ENCODE results near the gene TNFRSF21. TPM values are rescaled to one million over a fixed set of nuclear protein-coding genes. Genes with fewer than 3 reads are reported as not detected.

The TNFRSF21 gene
- total and polyA plus RNA-seq, 8 donors, result 14.8 to 55.8 (median 18.1) TPM

DNA sequence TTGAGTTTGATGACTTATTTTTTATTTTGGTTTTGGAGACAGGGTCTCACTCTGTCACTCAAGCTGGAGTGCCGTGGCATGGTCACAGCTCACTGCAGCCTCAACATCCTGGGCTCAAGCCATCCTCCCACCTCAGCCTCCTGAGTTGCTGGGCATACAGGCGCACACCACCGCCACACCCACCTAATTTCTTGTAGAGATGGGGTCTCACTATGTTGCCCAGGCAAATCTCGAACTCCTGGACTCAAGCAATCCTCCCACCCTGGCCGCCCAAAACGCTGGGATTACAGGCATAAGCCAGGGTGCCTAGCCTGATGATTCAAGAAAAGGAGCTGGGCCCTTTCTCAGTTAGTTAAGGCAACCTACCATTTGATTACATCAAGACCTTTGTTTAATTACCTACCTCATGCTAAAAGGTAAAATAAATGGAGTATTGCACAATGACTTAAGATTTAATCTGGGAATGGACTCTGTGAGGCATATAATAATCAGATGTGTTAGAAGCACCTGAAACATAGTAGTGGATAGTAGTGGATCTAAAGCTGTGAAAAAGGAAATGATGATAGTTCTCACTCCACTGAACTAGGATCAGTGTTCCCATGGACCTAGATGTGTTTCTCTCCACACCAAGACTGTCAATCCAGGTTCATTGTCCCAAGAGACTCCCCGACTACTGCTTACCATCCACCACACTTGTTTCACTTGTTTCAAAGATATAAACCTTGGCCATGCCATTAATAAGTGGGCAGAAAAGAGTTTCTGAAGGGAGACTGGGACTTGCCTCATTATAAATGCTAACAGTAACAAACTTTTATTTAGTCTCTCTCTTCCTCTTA lies 2.1 kb downstream of the TNFRSF21 start:
- Histone ChIP-seq H3K4me1 (peaks cover 0 to 15% of the 10 kb centered on the region in 2 donors), H3K27me3 (peaks cover 0 to 34% of the 10 kb centered on the region in 2 donors), H3K9me3 (no peaks in the 10 kb centered on the region), H3K27ac (no peak overlapping the region), H3K36me3 (no peaks in the 10 kb centered on the region), H3K4me3 (peak overlapping the region; percentile 58 to 61)
- ATAC-seq (no peak), DNase-seq (no peak)
- intact Hi-C loops (cut with DNase I), result no loop called here
- TF ChIP-seq, protein P1, sequence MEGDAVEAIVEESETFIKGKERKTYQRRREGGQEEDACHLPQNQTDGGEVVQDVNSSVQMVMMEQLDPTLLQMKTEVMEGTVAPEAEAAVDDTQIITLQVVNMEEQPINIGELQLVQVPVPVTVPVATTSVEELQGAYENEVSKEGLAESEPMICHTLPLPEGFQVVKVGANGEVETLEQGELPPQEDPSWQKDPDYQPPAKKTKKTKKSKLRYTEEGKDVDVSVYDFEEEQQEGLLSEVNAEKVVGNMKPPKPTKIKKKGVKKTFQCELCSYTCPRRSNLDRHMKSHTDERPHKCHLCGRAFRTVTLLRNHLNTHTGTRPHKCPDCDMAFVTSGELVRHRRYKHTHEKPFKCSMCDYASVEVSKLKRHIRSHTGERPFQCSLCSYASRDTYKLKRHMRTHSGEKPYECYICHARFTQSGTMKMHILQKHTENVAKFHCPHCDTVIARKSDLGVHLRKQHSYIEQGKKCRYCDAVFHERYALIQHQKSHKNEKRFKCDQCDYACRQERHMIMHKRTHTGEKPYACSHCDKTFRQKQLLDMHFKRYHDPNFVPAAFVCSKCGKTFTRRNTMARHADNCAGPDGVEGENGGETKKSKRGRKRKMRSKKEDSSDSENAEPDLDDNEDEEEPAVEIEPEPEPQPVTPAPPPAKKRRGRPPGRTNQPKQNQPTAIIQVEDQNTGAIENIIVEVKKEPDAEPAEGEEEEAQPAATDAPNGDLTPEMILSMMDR (IDR thresholded peaks at IDR 0.05), result no peak

DNA sequence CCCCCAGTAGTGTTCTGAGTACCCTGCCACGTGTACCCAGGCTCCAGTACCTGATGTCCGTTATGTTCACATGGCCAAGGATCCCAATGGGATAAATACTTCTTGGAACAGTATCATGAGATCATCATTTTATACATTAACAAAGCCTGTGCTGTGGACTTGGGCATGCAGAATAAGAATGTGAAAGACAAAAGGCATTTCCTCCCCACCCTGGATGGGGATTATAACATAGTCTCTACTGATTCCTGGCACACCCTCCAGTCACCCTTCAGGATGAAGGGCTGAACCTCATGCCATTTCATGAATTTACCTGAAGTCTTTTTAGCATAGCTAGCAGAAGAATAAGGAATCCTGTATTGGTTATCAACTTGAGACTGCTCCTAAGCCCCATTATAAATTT lies 2.8 kb downstream of the TNFRSF21 start:
- Histone ChIP-seq H3K36me3 (no peaks in the 10 kb centered on the region), H3K9me3 (no peaks in the 10 kb centered on the region), H3K27ac (no peak overlapping the region), H3K4me1 (peaks cover 0 to 15% of the 10 kb centered on the region in 2 donors), H3K27me3 (peaks cover 0 to 33% of the 10 kb centered on the region in 2 donors), H3K4me3 (no peak overlapping the region)
- DNase-seq, result no peak
- ATAC-seq, result no peak
- intact Hi-C loops (cut with DNase I), result no loop called here
- TF ChIP-seq, protein P1 (IDR thresholded peaks at IDR 0.05), result no peak

GRCh38 chr6:47303861-47304260 lies 5.8 kb downstream of the TNFRSF21 start:
- DNase-seq (no peak), ATAC-seq (no peak)
- H3K9me3 ChIP-seq, result no peaks in the 10 kb centered on the region
- H3K4me3 ChIP-seq, result no peak overlapping the region
- H3K4me1 ChIP-seq, result peaks cover 0 to 11% of the 10 kb centered on the region in 2 donors
- intact Hi-C loops (cut with DNase I), result no loop called here
- TF ChIP-seq, protein P1 (IDR thresholded peaks at IDR 0.05), result no peak
- peaks cover 0 to 18% of the 10 kb centered on the region in 2 donors for H3K27me3 ChIP-seq
- H3K27ac ChIP-seq, result no peak overlapping the region
- H3K36me3 ChIP-seq, result no peaks in the 10 kb centered on the region

DNA sequence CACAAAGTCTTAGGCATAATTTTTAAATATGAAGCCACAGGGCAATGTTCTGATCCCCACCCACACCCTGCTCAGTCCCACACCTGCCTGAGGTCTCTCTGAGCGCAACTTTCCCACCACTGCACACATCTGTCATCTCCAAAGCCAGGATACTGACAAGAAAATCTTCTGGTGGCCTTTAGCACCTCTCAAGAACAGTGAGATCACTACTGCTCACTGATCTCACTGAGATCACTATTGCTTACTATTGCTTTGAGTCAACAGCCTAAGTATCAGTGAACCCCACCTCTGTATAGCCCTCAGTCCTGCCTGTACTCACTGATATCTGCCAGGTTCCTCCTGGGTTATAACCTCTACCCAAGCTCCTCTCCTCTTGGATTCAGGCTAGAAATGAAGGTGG lies 6.4 kb downstream of the TNFRSF21 start:
- TF ChIP-seq, protein P1 (IDR thresholded peaks at IDR 0.05), result no peak
- ATAC-seq (no peak), DNase-seq (no peak)
- intact Hi-C loops (cut with DNase I), result no loop called here
- H3K4me3 ChIP-seq, result no peak overlapping the region
- no peaks in the 10 kb centered on the region for H3K36me3 ChIP-seq
- H3K27me3 ChIP-seq, result peaks cover 0 to 13% of the 10 kb centered on the region in 2 donors
- H3K9me3 ChIP-seq, result no peaks in the 10 kb centered on the region
- H3K4me1 ChIP-seq, result peaks cover 0 to 6% of the 10 kb centered on the region in 2 donors
- H3K27ac ChIP-seq, result no peak overlapping the region

DNA sequence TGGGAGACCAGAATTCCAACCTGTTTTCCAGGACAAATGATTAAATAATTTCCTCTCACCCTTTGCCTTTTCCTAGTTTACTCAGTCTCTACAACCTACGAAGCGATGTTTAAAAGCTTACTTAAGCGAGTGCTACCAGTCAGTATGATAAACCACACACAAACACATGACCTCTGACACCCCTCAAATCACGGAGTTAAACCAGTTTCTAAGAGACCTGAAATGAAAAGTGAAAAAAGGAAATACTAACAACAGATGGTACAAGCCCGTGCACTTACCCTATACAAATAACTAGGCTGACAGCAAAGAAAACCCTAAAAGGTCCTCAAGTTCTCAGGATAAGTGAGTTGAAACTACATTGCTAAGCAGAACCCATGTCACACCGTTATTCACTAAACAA lies 7.7 kb downstream of the TNFRSF21 start:
- H3K9me3 ChIP-seq, result no peaks in the 10 kb centered on the region
- DNase-seq (no peak), ATAC-seq (no peak)
- TF ChIP-seq, protein P1 (IDR thresholded peaks at IDR 0.05), result no peak
- intact Hi-C loops (cut with DNase I), result no loop called here
- H3K4me3 ChIP-seq, result no peak overlapping the region
- no peak overlapping the region for H3K27ac ChIP-seq
- no peaks in the 10 kb centered on the region for H3K27me3 ChIP-seq
- H3K36me3 ChIP-seq, result no peaks in the 10 kb centered on the region
- no peaks in the 10 kb centered on the region for H3K4me1 ChIP-seq

Data from left lung (tissue), 10 donors.